Left lung (tissue), 10 donors: ENCODE measurements around the gene PRKD2. TPM values are rescaled to one million over a fixed set of nuclear protein-coding genes. Genes with fewer than 3 reads are reported as not detected.
A peak's percentile ranks its signal among the peaks of the same experiment; 100 is the strongest.

Experiments
- ATAC-seq: fragments of 200-7000 bp; cut with Tn5 transposase; one replicate; pipeline ENCODE4 v1.9.1; 2020; ENCODE audit warnings: moderate library complexity
- DNase-seq, 4 donors: peaks; one replicate each; pipeline ENCODE4 v3.0.0-alpha.2; 2013 to 2020
- H3K27ac ChIP-seq, 2 donors: fragments of 200-600 bp; sonication (generic) in 1 of 2; one replicate each; pipeline versions ENCODE4 v1.5.0 to v1.8.0; 2020 to 2021
- H3K27me3 ChIP-seq, 2 donors: fragments of 200-600 bp; sonication (generic) in 1 of 2; one replicate each; pipeline versions ENCODE4 v1.5.0 to v1.8.0; 2020 to 2021
- H3K36me3 ChIP-seq, 2 donors: fragments of 200-600 bp; sonication (generic) in 1 of 2; one replicate each; pipeline versions ENCODE4 v1.5.0 to v1.8.0; 2020 to 2021
- H3K4me1 ChIP-seq, 2 donors: fragments of 200-600 bp; one replicate each; pipeline ENCODE4 v1.8.0; 2021
- H3K4me3 ChIP-seq, 2 donors: fragments of 200-600 bp; sonication (generic) in 1 of 2; one replicate each; pipeline versions ENCODE4 v1.5.0 to v1.8.0; 2020 to 2021; ENCODE audit warnings: mild to moderate bottlenecking in 1 of 2
- H3K9me3 ChIP-seq, 2 donors: fragments of 200-600 bp; sonication (generic) in 1 of 2; one replicate each; pipeline versions ENCODE4 v1.5.0 to v1.8.0; 2020 to 2021
- CTCF ChIP-seq, 2 donors: fragments of 200-600 bp; sonication (generic) in 1 of 2; IDR thresholded peaks; one replicate each; pipeline versions ENCODE4 v1.5.0 to v1.8.0; 2021; ENCODE audit warnings: antibody characterized with exemption in 2 of 2
- intact Hi-C, 2 donors: fragments of 100-400 bp; cut with DNase I; formaldehyde crosslinking; loops; one replicate each; pipeline versions ENCODE4 v1.11.2 to v1.14.2; 2022
- polyA plus RNA-seq, 6 donors: library from polyadenylated mRNA; unstranded; fragments of 120-200 nt; gene quantifications; one replicate each; pipeline ENCODE4 v1.2.1, GENCODE V29; 2013; ENCODE audit not compliant: insufficient read length in 6 of 6
- total RNA-seq, 2 donors: library from RNA; stranded (reverse); fragmentation: NEBNext Ultra II Directional; extraction: Animal tissue kit (Norgen Biotek cat#: 25700); gene quantifications; one replicate each; pipeline ENCODE4 v1.2.1, GENCODE V29; 2021
- donor health status: DM: no; HTN: yes; CAD: no.
- donor health status: DM: no; HTN: no; CAD: no.

The PRKD2 gene
- total and polyA plus RNA-seq, 8 donors = 37.8 to 61.4 (median 53.1) TPM

- Histone ChIP-seq H3K9me3 (no peaks in the 10 kb centered on the region), H3K4me1 (peaks cover 17 to 58% of the 10 kb centered on the region in 2 donors), H3K36me3 (peaks cover 0 to 44% of the 10 kb centered on the region in 2 donors), H3K4me3 (peak overlapping the region in 1 of 2 donors; percentile 86), H3K27me3 (no peaks in the 10 kb centered on the region), H3K27ac (peak overlapping the region; percentile 89 to 95)
- DNase-seq (peak in 1 of 4 donors; percentile 59), ATAC-seq (peak; percentile 7)
- intact Hi-C loops = no loop called here
- TF ChIP-seq CTCF (IDR thresholded peaks at IDR 0.05) = no peak
Observed at GRCh38 chr19:46718157-46718933, 1.4 kb upstream of the PRKD2 start.

GRCh38 chr19:46717716-46718143, 816 bp upstream of the PRKD2 start:
- ATAC-seq (no peak), DNase-seq (no peak)
- H3K4me1 ChIP-seq = peaks cover 17 to 52% of the 10 kb centered on the region in 2 donors
- no peaks in the 10 kb centered on the region for H3K27me3 ChIP-seq
- no peaks in the 10 kb centered on the region for H3K9me3 ChIP-seq
- TF ChIP-seq CTCF (IDR thresholded peaks at IDR 0.05) = no peak
- peak overlapping the region; percentile 89 to 95 for H3K27ac ChIP-seq
- intact Hi-C loops = no loop called here
- H3K36me3 ChIP-seq = peaks cover 0 to 38% of the 10 kb centered on the region in 2 donors
- H3K4me3 ChIP-seq = peak overlapping the region; percentile 48 to 86

- no peaks in the 10 kb centered on the region for H3K9me3 ChIP-seq
- ATAC-seq (no peak), DNase-seq (no peak)
- TF ChIP-seq CTCF (IDR thresholded peaks at IDR 0.05) = no peak
- H3K4me1 ChIP-seq = peaks cover 17 to 50% of the 10 kb centered on the region in 2 donors
- H3K4me3 ChIP-seq = peak overlapping the region; percentile 48 to 86
- peak overlapping the region; percentile 89 to 95 for H3K27ac ChIP-seq
- no peaks in the 10 kb centered on the region for H3K27me3 ChIP-seq
- peaks cover 0 to 29% of the 10 kb centered on the region in 2 donors for H3K36me3 ChIP-seq
- intact Hi-C loops = no loop called here
Observed at GRCh38 chr19:46716672-46717033, 261 bp downstream of the PRKD2 start.

- DNase-seq = peak in 2 of 4 donors; percentile 42 to 84
- ATAC-seq = no peak
- intact Hi-C loops = no loop called here
- peaks cover 17 to 50% of the 10 kb centered on the region in 2 donors for H3K4me1 ChIP-seq
- no peak for TF ChIP-seq CTCF (IDR thresholded peaks at IDR 0.05)
- peak overlapping the region; percentile 89 to 95 for H3K27ac ChIP-seq
- H3K27me3 ChIP-seq = no peaks in the 10 kb centered on the region
- peaks cover 0 to 29% of the 10 kb centered on the region in 2 donors for H3K36me3 ChIP-seq
- peak overlapping the region; percentile 48 to 86 for H3K4me3 ChIP-seq
- no peaks in the 10 kb centered on the region for H3K9me3 ChIP-seq
Observed at GRCh38 chr19:46715975-46716671, 791 bp downstream of the PRKD2 start.

GRCh38 chr19:46715620-46715974, 1.3 kb downstream of the PRKD2 start:
- intact Hi-C loops = no loop called here
- no peak for TF ChIP-seq CTCF (IDR thresholded peaks at IDR 0.05)
- DNase-seq (no peak), ATAC-seq (no peak)
- H3K9me3 ChIP-seq = no peaks in the 10 kb centered on the region
- H3K36me3 ChIP-seq = peaks cover 0 to 29% of the 10 kb centered on the region in 2 donors
- no peaks in the 10 kb centered on the region for H3K27me3 ChIP-seq
- H3K4me1 ChIP-seq = peaks cover 17 to 50% of the 10 kb centered on the region in 2 donors
- peak overlapping the region; percentile 48 to 86 for H3K4me3 ChIP-seq
- H3K27ac ChIP-seq = peak overlapping the region; percentile 89 to 95
